ENCODE results near the gene ITGB1BP1. TPM values are rescaled to one million over a fixed set of nuclear protein-coding genes. Genes with fewer than 3 reads are reported as not detected.

ITGB1BP1 gene
- total RNA-seq, 1 experiment from 2014 or later, result 95.1 TPM

DNA sequence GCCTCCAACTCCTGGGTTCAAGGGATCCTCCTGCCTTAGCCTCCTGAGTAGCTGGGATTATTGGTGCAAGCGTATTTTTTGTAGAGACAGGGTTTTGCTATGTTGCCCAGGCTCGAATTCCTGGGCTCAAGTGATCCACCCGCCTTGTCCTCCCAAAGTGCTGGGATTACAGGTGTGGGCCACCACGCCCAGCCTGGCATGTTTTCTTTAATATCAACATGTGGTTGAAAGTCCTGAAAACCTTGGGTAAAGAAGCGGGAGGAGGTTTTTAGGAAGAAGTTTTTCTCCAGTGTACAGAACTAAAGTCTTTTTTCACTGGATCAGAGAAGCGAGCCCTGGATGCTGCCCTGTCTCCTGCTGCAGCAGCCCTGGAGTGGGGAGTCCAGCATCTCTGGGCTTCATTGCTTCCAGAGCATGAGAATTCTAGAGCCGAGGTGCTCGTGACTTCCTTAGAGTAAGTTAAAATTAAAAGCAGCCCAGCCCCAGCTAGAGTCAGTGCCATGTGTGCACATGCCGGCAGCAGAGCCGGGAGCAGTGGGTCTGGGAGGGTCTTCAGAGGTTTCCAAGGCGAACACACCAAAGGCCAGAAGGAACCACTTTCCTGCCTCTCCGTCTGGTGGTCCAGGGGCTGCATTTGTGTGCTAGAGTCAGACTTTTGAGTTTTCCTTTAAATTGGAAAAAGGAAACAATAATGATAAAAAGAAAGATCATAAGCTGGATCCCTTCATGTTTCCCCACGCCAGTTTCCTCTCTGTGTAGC is 31.2 kb downstream of the ITGB1BP1 start:
- H3K27me3 ChIP-seq, result no peaks in the 10 kb centered on the region
- H3K9me3 ChIP-seq, result no peaks in the 10 kb centered on the region
- H3K4me3 ChIP-seq, result no peak overlapping the region
- H3K36me3 ChIP-seq, result peaks cover 53% of the 10 kb centered on the region
- no peak for DNase-seq

DNA sequence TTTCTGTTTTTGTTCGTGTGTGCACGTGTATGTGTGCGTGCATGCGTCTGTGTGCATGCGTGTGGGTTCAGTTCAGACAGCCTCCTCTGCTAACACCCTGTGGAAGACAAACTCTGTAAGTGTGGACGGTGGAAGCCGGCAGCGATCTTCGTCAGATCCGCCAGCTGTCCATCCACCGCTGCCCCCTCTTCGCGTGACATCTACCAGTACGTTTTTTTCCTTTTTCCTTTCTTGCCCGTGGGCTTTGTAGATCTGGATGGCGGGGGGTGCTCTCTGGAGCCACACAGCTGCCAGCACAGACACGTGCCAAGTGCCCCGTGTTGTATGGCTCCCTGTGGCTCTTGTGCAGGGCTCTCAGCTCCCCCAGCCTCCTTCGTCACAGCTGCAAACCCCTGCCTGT is 32.3 kb downstream of the ITGB1BP1 start:
- Histone ChIP-seq H3K4me3 (no peak overlapping the region), H3K36me3 (peaks cover 47% of the 10 kb centered on the region), H3K27me3 (no peaks in the 10 kb centered on the region), H3K9me3 (no peaks in the 10 kb centered on the region)
- DNase-seq, result no peak

DNA sequence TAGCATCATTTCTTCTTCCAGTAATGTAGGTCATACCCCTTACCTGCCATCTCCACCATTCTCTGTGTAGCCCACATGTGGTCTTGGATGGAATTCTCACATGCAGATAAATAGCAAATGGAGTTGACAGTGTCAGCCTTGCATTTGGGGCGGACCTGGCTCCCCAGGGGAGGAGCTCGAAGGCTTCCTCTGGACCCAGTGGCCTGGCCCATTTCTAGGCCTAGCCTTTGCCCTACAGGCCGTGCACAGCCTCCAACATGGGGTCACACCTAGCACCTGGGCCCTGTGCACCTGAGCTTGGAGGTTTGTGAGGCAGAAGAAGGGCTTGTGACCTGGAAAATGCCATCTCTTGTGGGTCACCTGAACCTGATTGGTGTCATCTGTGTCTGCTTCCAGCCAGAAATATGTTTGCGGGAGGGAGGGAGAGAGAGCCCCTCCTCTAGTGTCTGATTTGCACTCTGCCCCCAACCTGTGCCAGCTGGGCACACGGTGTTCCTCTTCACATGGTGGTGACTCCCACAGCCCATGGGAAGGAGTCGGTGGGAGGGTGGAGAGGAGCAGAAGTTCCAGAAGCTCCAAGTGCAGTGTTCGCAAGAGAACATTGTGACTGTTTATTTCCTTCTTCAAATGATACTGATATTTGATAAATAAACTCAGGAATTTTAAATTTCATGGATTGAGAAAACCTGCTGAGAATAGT is 33.0 kb downstream of the ITGB1BP1 start:
- no peak for DNase-seq
- Histone ChIP-seq H3K9me3 (no peaks in the 10 kb centered on the region), H3K4me3 (no peak overlapping the region), H3K36me3 (peaks cover 44% of the 10 kb centered on the region), H3K27me3 (no peaks in the 10 kb centered on the region)

DNA sequence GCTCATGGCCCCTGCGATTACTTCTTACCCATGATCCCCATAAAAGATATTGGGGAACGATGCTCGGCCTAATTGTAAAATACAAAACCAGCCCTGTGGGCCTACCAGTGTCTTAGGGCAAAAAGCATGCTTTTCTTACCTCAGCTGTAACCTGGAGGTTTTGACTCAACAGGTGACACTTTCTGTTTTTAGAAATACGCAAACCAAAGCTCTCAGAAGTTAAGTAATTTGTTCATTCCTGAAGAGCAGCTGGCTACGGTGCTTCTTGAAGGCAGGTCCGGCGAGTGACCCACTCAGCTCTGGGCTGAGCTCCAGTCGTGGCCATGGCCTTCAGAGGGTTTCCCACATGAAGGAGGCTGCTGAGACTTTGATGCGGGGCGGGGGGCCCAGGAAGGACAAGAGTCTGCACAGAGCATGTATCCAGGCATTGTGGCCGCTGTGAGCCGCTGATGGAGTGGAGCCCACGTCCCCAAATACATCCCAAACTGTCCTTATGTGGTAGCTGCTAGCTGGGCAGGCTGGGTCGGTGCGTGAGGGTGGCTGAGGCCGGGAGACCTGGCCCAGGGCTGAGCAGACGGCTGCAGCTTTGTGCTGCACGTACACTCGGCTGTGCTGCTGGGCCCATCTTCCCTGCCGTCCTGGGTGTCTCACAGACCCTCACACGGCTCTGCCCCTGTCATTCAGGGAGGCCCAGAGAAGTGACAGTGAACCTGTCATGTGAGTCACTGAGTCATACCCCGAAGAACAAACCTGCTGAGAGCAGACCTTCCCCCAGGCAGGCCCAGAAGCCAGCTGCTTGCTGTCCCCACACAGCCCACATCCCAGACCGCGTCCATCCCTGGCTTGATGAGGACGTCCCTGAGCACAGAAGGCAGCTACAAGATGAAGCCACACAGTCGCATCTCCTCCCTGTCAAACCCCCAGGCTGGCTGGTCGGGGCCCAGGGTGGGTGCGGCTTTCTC is 34.1 kb downstream of the ITGB1BP1 start:
- no peaks in the 10 kb centered on the region for H3K27me3 ChIP-seq
- H3K9me3 ChIP-seq, result no peaks in the 10 kb centered on the region
- no peak overlapping the region for H3K4me3 ChIP-seq
- peaks cover 46% of the 10 kb centered on the region for H3K36me3 ChIP-seq
- no peak for DNase-seq

DNA sequence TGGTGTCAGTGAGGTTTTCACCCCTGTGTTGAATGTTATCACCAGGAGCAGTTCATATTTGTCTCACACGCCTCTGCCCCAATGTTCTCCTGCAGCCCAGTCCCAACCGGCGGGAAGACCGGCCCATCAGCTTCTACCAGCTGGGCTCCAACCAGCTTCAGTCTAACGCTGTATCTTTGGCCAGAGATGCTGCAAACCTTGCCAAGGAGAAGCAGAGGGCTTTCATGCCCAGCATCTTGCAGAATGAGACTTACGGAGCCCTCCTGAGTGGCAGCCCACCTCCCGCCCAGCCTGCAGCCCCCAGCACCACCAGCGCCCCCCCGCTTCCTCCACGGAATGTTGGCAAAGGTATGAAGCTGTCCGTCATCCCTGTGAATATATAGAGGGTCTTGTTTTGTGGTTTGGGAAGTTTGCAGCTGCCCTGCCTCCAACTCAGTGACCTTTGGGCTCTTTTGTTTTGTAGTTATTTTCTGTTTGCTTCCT is 35.1 kb downstream of the ITGB1BP1 start:
- Histone ChIP-seq H3K36me3 (peaks cover 50% of the 10 kb centered on the region), H3K27me3 (no peaks in the 10 kb centered on the region), H3K9me3 (no peaks in the 10 kb centered on the region), H3K4me3 (no peak overlapping the region)
- no peak for DNase-seq

DNA sequence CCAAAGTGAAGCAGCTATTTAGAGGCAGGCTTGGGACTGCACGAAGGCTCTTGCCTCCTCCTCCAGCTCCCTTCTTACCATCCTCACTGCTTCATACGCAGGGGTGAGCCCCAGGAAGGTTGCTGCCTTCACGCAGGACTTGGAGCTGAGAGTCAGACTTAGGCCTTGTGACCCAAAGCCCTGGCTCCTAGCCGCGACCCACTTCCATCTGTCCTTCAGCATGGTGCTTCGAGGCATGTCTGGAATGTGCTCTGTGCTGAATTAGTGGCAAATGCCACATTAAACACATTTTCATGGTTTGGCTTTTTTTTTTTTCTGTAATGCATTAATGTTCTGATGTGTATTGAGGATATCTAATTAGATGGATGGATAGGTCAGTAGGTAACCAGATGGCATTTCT is 37.5 kb downstream of the ITGB1BP1 start:
- no peak for DNase-seq
- Histone ChIP-seq H3K36me3 (peaks cover 57% of the 10 kb centered on the region), H3K9me3 (no peaks in the 10 kb centered on the region), H3K27me3 (no peaks in the 10 kb centered on the region), H3K4me3 (no peak overlapping the region)

DNA sequence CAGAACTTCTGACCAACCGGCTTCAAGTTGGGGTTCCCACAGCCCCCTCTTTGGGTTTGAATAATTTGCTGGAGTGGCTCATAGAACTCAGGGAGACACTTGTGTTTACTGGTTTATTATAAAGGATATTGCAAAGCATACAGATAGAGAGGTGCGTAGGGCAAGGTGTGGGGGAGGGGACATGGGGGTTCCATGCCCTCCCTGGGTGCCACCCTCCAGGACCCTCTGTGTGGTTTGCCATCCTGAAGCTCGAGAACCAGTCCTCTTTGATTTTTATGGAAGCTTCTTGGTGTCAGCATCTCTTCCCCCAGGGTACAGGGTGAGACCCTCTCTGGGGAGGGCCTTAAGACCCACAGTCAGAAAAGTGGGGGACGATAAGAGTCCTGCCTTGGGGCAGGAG is 38.8 kb downstream of the ITGB1BP1 start:
- DNase-seq, result no peak
- H3K27me3 ChIP-seq, result no peaks in the 10 kb centered on the region
- peaks cover 65% of the 10 kb centered on the region for H3K36me3 ChIP-seq
- no peak overlapping the region for H3K4me3 ChIP-seq
- H3K9me3 ChIP-seq, result no peaks in the 10 kb centered on the region

DNA sequence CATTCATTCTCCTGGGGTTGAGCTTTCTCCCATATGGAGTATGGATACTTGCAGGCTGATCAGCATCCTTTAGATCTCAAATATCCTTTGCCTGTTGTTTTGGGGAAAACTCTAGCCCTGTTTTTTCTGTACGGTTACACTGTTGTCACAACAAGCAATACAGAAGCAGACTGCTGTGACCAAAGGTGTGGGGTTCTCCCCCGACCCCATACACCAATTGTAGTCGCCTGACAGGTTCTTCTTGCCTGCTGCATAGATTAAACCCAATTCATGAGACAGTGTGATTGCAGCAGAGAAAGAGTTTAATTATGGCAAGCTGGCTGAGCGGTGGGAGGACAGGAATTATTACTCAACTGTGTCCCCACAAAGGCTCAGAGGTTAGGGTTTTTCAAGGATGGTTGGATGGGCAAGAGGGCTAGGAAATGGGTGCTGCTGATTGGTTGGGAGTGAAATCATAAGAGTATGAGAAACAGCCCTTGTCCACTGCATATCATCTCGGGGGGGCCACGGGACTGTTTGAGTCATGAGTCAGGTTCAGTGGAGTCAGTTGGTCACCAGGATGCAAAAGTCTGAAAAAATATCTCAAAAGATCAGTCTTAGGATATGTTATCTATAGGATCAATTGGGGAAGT is 40.6 kb downstream of the ITGB1BP1 start:
- Histone ChIP-seq H3K36me3 (peaks cover 72% of the 10 kb centered on the region), H3K9me3 (no peaks in the 10 kb centered on the region), H3K27me3 (no peaks in the 10 kb centered on the region), H3K4me3 (no peak overlapping the region)
- no peak for DNase-seq

DNA sequence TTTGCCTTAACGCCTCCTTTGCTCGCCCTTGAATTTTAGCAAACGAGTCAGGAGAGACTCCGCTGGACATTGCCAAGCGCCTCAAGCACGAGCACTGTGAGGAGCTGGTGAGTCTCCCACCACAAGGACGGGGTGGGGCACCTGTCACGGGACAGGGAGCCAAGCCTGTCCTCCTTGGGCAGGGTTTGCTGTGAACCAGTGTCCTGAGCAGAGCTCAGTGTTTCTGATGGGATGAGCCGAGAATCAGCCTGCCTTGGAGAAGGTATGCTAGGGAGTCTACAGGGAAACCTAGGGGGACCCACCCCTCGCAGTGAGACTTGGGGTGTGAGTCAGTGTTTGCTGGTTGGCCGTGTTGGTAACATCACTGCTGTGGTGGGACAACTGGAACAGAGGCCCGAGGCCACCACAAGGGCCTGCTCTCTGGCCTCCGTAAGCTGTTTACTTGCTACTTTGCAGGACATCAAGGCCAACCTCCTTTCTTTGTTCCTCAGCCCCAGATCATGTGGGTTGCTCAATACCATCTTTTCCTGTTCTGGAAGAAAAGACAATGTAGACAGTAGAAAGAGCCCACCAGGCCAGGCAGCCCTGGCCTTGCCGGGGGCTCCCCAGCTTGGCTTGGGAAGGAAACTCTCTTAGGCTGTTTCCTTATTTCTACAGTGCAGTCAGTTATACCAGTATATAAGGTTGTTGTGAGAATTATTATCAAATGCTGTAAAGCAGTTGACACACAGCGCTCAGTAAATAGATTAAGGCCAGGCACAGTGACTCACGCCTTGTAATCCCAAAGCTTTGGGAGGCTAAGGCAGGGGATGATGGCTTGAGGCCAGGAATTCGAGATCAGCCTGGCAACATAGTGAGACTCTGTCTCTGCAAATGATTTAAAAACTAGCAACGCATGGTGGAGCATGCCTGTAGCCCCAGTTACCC is 42.4 kb downstream of the ITGB1BP1 start:
- no peaks in the 10 kb centered on the region for H3K9me3 ChIP-seq
- H3K4me3 ChIP-seq, result no peak overlapping the region
- peak; percentile 92 for DNase-seq
- no peaks in the 10 kb centered on the region for H3K27me3 ChIP-seq
- H3K36me3 ChIP-seq, result peaks cover 70% of the 10 kb centered on the region

DNA sequence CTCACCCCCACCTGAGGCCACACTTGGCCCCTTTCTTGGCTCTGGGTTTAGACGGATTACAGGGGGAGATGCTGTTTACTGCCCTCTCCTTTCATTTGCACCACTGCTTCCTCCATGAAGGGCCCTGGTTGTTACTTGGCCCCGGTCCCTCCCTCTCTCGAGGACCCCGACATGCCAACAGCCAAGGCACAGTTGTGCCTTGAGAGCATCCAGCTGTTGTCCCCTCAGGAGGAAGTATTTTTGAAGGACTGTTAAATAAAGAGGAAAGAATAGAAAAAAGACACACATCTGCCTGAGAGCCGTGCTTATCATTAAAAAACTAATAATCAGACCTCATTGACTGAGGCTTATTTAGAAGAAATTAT is 44.0 kb downstream of the ITGB1BP1 start:
- Histone ChIP-seq H3K9me3 (no peaks in the 10 kb centered on the region), H3K4me3 (no peak overlapping the region), H3K36me3 (peaks cover 66% of the 10 kb centered on the region), H3K27me3 (no peaks in the 10 kb centered on the region)
- no peak for DNase-seq

DNA sequence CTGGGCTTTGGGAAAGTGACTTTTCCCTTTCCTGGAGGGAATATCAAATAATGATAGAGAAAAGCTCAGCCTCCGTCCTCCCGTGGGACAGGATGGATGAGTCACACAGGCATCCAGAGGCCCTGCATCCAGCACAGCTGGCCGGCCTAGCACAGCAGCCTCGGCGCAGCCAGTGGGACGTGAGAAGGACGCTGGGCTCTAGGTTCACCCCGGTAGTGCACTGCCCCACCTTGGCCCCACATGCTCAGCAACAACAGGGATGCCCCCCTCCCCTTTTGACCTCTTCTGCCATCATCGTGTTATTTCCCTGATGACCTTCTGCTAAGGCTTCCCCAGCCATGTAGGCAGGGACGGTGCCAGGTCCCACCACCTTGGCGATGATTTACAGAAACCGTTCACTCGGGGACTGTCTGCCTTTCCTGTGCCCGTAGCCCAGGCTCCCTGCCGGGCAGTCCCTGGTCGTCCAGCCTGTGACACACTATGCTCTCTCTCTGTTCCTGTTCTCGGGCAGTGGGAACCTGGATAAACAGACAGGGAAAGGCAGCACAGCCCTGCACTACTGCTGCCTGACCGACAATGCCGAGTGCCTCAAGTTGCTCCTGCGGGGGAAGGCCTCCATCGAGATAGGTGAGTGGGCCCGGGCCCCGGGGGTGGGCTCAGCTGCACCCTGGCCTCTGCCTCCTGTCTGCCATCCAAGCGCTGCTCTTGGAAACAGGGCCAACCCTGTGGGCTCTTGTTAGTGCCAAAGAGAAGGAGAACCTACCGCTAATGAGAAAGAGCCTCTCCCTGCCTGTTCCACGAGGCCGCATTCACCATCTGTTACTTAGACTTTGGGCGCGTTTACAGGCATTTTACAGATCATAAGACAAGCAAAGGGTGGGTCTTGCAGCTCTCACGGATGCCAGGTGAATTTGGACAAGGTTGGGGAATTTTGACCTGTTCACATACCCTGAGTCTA is 44.6 kb downstream of the ITGB1BP1 start:
- no peaks in the 10 kb centered on the region for H3K9me3 ChIP-seq
- H3K4me3 ChIP-seq, result no peak overlapping the region
- peaks cover 68% of the 10 kb centered on the region for H3K36me3 ChIP-seq
- H3K27me3 ChIP-seq, result no peaks in the 10 kb centered on the region
- DNase-seq, result peak; percentile 82

DNA sequence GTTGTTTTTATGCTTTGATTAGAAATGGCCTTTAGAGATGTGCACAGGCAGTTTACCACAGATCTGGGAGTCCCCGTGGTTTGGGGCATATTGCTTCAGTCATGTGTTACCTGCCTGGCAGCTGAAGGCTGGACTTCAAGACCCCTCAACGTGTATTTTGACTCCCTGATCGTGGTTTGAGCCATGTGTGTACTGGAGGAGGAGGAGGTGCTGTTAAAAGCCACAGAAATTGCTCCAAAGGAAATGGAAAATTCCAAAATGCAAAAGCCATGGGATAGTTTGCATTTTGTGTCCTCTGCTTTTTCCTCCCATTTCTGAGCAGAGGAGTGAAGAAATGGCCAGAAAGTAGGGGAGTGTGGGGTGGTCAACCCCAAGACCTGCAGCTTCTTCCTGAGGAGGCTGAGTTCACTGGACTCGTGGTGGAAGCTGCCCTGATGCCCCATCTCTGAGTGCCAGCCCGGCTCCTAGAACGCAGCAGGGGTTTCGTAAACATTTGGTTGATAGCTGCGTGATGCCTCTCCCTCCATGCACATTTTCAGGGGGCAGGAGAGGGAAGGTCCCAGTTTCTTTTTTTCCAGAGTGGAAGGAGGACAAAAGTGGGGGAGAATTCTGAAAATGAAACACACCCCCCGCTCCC is 45.7 kb downstream of the ITGB1BP1 start:
- Histone ChIP-seq H3K4me3 (no peak overlapping the region), H3K27me3 (no peaks in the 10 kb centered on the region), H3K9me3 (no peaks in the 10 kb centered on the region), H3K36me3 (peaks cover 64% of the 10 kb centered on the region)
- no peak for DNase-seq

DNA sequence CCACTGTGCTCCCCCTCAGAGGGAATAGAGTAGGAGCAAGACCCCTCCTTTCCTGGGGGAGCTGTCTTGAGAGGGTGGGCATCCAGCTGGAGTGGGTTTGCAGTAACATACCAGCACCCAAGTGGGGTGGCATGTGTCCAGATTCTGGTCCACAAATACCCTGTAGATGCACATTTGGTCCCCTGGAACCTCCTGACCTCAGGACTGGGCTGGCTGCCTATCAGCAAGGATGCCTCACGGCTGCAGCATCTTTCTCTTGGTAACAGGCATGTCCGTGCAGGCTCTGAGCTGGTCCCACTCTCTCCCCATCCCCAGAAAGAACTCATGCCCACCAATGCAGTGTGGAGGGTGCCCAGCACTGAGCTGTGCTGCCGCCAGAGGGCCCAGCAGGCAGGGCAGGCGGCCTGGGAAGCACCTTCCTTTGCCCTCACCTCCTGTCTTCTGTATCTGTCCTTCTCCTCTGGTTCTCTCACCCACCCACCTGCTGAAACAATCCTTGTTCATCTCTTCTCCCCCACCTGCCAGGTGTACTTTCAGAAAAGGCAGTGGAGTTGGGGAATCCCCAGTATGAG is 47.4 kb downstream of the ITGB1BP1 start:
- DNase-seq, result no peak
- Histone ChIP-seq H3K36me3 (peaks cover 60% of the 10 kb centered on the region), H3K4me3 (no peak overlapping the region), H3K9me3 (no peaks in the 10 kb centered on the region), H3K27me3 (no peaks in the 10 kb centered on the region)

DNA sequence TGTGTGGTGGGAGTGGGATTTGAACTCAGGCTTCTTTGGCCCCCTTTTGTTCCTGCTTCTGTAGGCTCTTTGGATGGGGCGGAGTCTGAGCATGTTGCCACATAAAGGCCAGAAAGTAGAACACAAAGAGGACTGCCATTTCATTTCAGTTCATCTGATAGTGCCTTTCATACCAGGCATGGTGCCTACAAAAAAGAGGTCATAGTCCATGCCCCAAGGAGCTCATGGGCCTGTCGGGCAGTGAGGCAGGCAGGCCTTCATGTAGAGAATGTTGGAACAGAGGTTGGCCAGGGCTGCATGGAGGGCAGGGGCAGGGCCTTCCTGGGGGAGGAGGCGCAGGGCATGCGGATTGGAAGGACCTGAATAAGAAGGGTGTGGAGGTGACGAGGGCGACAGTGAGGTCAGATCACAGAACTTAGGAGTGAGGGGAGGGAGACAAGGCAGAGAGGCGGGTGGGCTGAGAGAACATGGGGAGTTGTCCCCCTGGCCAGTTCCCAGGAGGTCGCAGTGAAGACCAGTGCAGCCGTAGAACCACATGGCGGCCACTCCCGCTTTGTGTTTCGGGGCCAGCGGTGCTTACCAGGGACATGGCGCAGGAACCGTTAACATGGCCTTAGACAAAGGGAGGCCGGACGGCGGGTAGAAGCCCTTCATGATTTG is 49.1 kb downstream of the ITGB1BP1 start:
- no peak for DNase-seq
- H3K27me3 ChIP-seq, result no peaks in the 10 kb centered on the region
- H3K36me3 ChIP-seq, result peaks cover 49% of the 10 kb centered on the region
- no peak overlapping the region for H3K4me3 ChIP-seq
- H3K9me3 ChIP-seq, result no peaks in the 10 kb centered on the region
